ENCODE results near the gene CEMIP. TPM values are rescaled to one million over a fixed set of nuclear protein-coding genes. Genes with fewer than 3 reads are reported as not detected.

CEMIP gene
- total and polyA plus RNA-seq, 2 of the 13 experiments (the other 11 are each of a cell fraction or from before 2014, with no cell fraction given), result 4.3 to 28.5 TPM

GRCh38 chr15:81000624-81001151 lies 221.5 kb downstream of the CEMIP start, which contains the start of gene TLNRD1 (continued):
- TF ChIP-seq ZNF646 (CRISPR knock-in tag; IDR thresholded peaks at IDR 0.05) (no peak), LRRFIP1 (CRISPR knock-in tag; conservative IDR thresholded peaks at IDR 0.05) (no peak), ZNF703 (CRISPR knock-in tag; IDR thresholded peaks at IDR 0.05; ENCODE audit: borderline replicate concordance) (no peak), ZBTB37 (CRISPR knock-in tag; IDR thresholded peaks at IDR 0.05) (no peak), MEIS2 (CRISPR knock-in tag; IDR thresholded peaks at IDR 0.05) (peak; percentile 12; the same call in 1 of the 2 replicates), GPBP1L1 (CRISPR knock-in tag; IDR thresholded peaks at IDR 0.05) (no peak), ZSCAN31 (CRISPR knock-in tag; IDR thresholded peaks at IDR 0.05; ENCODE audit: low read depth) (0 out of 2 replicates have a peak, but pooled peaks have one; percentile 32), SP5 (CRISPR knock-in tag; IDR thresholded peaks at IDR 0.05; ENCODE audit: borderline replicate concordance, low read depth) (peak; percentile 86), ZNF205 (CRISPR knock-in tag; IDR thresholded peaks at IDR 0.05) (0 out of 2 replicates have a peak, but pooled peaks have one; percentile 38), RNF2 (conservative IDR thresholded peaks at IDR 0.05; ENCODE audit: low read depth) (no peak), ZNF7 (CRISPR knock-in tag; IDR thresholded peaks at IDR 0.05) (no peak), PHF20 (CRISPR knock-in tag; IDR thresholded peaks at IDR 0.05) (peak; percentile 57), FOXK2 (IDR thresholded peaks at IDR 0.05) (no peak), TFAP4 (IDR thresholded peaks at IDR 0.05; ENCODE audit: borderline replicate concordance, low read depth) (no peak), ZFAT (CRISPR knock-in tag; conservative IDR thresholded peaks at IDR 0.05) (no peak), ZMAT3 (CRISPR knock-in tag; conservative IDR thresholded peaks at IDR 0.05) (no peak), CREM (IDR thresholded peaks at IDR 0.05) (no peak), CREM (CRISPR knock-in tag; IDR thresholded peaks at IDR 0.05) (no peak), HES4 (CRISPR knock-in tag; IDR thresholded peaks at IDR 0.05; ENCODE audit: borderline replicate concordance) (peak; percentile 71; the same call in 1 of the 2 replicates)
